IMR-90 (cell line): ENCODE results near the gene PIEZO1.

Experiments
- BHLHE40 ChIP-seq: fragments of 150-350 bp; IDR thresholded peaks from 2 replicates; pipeline ENCODE4 v1.6.1; 2016; ENCODE audit warnings: mild to moderate bottlenecking, low read depth, low read length
- CEBPB ChIP-seq: IDR thresholded peaks from 2 replicates; pipeline ENCODE4 v1.6.1; 2012; ENCODE audit warnings: low read depth, low read length, improper control_type of control experiment
- CHD1 ChIP-seq: IDR thresholded peaks from 2 replicates; pipeline ENCODE4 v1.6.1; 2012; ENCODE audit warnings: low read depth, low read length, improper control_type of control experiment
- MAFK ChIP-seq: IDR thresholded peaks from 2 replicates; pipeline ENCODE4 v1.6.1; 2012; ENCODE audit warnings: low read depth, low read length, improper control_type of control experiment
- MXI1 ChIP-seq: IDR thresholded peaks from 2 replicates; pipeline ENCODE4 v1.6.1; 2012; ENCODE audit warnings: low read depth, mild to moderate bottlenecking, low read length, moderate library complexity, borderline replicate concordance
- NFE2L2 ChIP-seq: fragments of 150-350 bp; IDR thresholded peaks from 2 replicates; pipeline ENCODE4 v1.6.1; 2016; ENCODE audit warnings: low read depth, mild to moderate bottlenecking, low read length
- POLR2A ChIP-seq: IDR thresholded peaks from 2 replicates; pipeline ENCODE4 v1.6.1; 2012; ENCODE audit warnings: mild to moderate bottlenecking, low read depth, low read length
- RAD21 ChIP-seq: IDR thresholded peaks from 2 replicates; pipeline ENCODE4 v1.6.1; 2012; ENCODE audit warnings: low read length, improper control_type of control experiment
- RCOR1 ChIP-seq: IDR thresholded peaks from 2 replicates; pipeline ENCODE4 v1.6.1; 2012; ENCODE audit warnings: mild to moderate bottlenecking, low read length, improper control_type of control experiment; ENCODE audit not compliant: insufficient replicate concordance
- RFX5 ChIP-seq: IDR thresholded peaks from 2 replicates; pipeline ENCODE4 v1.8.0; 2012; ENCODE audit warnings: low read depth, mild to moderate bottlenecking, low read length, moderate library complexity
- SMC3 ChIP-seq: fragments of 150-350 bp; IDR thresholded peaks from 2 replicates; pipeline ENCODE4 v1.6.1; 2016; ENCODE audit warnings: low read depth, mild to moderate bottlenecking, antibody characterized with exemption, low read length, moderate library complexity
- TF ChIP-seq, protein P1 (sequence below): conservative IDR thresholded peaks from 2 replicates; pipeline ENCODE4 v1.5.1; 2012; ENCODE audit warnings: mild to moderate bottlenecking, low read depth, low read length, improper control_type of control experiment
- TF ChIP-seq, protein P2 (sequence below): fragments of 150-350 bp; IDR thresholded peaks from 2 replicates; pipeline ENCODE4 v1.6.1; 2017; ENCODE audit warnings: mild to moderate bottlenecking, antibody characterized with exemption, low read length, low read depth
- TF ChIP-seq, protein P3 (sequence below): fragments of 150-350 bp; IDR thresholded peaks from 2 replicates; pipeline ENCODE4 v1.6.1; 2016; ENCODE audit warnings: low read depth, mild to moderate bottlenecking, low read length, moderate library complexity, borderline replicate concordance

DNA sequence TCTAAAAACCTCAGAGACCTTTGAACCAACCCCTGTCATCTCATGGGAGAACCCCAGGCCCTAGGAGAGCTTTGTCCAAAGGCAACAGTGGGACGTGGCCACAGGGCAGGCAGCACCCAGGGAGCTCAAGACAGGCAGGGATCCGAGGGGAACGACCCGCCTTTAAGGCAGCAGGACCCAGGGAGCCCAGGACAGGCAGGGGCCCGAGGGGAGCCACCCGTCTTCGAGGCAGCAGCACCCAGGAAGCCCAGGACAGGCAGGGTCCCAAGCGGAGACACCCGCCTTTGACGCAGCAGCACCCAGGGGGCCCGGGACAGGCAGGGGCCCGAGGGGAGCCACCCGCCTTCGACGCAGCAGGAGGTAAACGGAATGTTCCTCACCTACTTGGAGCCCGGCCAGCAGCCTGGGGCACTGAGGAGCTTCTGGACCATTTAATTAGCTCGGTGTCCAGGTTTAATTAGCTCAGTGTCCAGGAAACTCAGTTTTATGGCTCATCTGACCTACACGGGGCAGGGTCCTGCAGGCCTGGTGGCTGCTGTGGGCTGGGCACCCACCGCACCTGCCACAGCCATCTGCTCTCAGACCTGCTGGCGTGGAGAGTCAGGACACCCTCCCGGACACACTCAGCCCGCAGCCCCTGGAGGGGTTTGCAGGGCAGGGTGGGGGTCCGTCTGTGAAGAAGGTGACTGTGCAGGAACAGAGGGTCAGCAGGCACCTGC lies 24.4 kb downstream of the PIEZO1 start:
- no peak for TF ChIP-seq RFX5
- no peak for TF ChIP-seq BHLHE40
- no peak for TF ChIP-seq SMC3
- TF ChIP-seq RAD21: no peak
- TF ChIP-seq, protein P1, sequence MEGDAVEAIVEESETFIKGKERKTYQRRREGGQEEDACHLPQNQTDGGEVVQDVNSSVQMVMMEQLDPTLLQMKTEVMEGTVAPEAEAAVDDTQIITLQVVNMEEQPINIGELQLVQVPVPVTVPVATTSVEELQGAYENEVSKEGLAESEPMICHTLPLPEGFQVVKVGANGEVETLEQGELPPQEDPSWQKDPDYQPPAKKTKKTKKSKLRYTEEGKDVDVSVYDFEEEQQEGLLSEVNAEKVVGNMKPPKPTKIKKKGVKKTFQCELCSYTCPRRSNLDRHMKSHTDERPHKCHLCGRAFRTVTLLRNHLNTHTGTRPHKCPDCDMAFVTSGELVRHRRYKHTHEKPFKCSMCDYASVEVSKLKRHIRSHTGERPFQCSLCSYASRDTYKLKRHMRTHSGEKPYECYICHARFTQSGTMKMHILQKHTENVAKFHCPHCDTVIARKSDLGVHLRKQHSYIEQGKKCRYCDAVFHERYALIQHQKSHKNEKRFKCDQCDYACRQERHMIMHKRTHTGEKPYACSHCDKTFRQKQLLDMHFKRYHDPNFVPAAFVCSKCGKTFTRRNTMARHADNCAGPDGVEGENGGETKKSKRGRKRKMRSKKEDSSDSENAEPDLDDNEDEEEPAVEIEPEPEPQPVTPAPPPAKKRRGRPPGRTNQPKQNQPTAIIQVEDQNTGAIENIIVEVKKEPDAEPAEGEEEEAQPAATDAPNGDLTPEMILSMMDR: no peak
- TF ChIP-seq CEBPB: no peak
- TF ChIP-seq POLR2A: no peak
- TF ChIP-seq, protein P2, sequence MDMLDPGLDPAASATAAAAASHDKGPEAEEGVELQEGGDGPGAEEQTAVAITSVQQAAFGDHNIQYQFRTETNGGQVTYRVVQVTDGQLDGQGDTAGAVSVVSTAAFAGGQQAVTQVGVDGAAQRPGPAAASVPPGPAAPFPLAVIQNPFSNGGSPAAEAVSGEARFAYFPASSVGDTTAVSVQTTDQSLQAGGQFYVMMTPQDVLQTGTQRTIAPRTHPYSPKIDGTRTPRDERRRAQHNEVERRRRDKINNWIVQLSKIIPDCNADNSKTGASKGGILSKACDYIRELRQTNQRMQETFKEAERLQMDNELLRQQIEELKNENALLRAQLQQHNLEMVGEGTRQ: no peak
- no peak for TF ChIP-seq MXI1
- no peak for TF ChIP-seq NFE2L2
- TF ChIP-seq CHD1: no peak
- no peak for TF ChIP-seq RCOR1
- TF ChIP-seq, protein P3, sequence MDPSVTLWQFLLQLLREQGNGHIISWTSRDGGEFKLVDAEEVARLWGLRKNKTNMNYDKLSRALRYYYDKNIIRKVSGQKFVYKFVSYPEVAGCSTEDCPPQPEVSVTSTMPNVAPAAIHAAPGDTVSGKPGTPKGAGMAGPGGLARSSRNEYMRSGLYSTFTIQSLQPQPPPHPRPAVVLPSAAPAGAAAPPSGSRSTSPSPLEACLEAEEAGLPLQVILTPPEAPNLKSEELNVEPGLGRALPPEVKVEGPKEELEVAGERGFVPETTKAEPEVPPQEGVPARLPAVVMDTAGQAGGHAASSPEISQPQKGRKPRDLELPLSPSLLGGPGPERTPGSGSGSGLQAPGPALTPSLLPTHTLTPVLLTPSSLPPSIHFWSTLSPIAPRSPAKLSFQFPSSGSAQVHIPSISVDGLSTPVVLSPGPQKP: no peak
- no peak for TF ChIP-seq MAFK
